ENCODE results near the gene MAPKAPK5.

MAPKAPK5 gene

GRCh38 chr12:111869671-111870070 is 27.6 kb downstream of the MAPKAPK5 start:
- no peak for TF ChIP-seq CTCF (IDR thresholded peaks at IDR 0.05; ENCODE audit: insufficient read depth, low read depth, low read length, missing control alignments)
- no peak for DNase-seq (ENCODE audit: low read depth)
- no peak overlapping the region for H3K4me3 ChIP-seq (ENCODE audit: low read depth, low read length)

- TF ChIP-seq CTCF (IDR thresholded peaks at IDR 0.05; ENCODE audit: insufficient read depth, low read depth, low read length, missing control alignments), result no peak
- H3K4me3 ChIP-seq (ENCODE audit: low read depth, low read length), result no peak overlapping the region
- DNase-seq (ENCODE audit: low read depth), result no peak
These were observed 28.2 kb downstream of the MAPKAPK5 start for GRCh38 chr12:111870216-111870615.

- no peak for DNase-seq (ENCODE audit: low read depth)
- no peak for TF ChIP-seq CTCF (IDR thresholded peaks at IDR 0.05; ENCODE audit: insufficient read depth, low read depth, low read length, missing control alignments)
- no peak overlapping the region for H3K4me3 ChIP-seq (ENCODE audit: low read depth, low read length)
These were observed 28.7 kb downstream of the MAPKAPK5 start for GRCh38 chr12:111870706-111871105.

GRCh38 chr12:111873113-111873512 is 31.1 kb downstream of the MAPKAPK5 start:
- no peak for DNase-seq (ENCODE audit: low read depth)
- H3K4me3 ChIP-seq (ENCODE audit: low read depth, low read length), result no peak overlapping the region
- TF ChIP-seq CTCF (IDR thresholded peaks at IDR 0.05; ENCODE audit: insufficient read depth, low read depth, low read length, missing control alignments), result no peak

GRCh38 chr12:111881716-111882115 is 39.7 kb downstream of the MAPKAPK5 start:
- H3K4me3 ChIP-seq (ENCODE audit: low read depth, low read length), result no peak overlapping the region
- peak; percentile 9 for DNase-seq (ENCODE audit: low read depth)
- TF ChIP-seq CTCF (IDR thresholded peaks at IDR 0.05; ENCODE audit: insufficient read depth, low read depth, low read length, missing control alignments), result no peak

GRCh38 chr12:111886662-111887545 is 44.9 kb downstream of the MAPKAPK5 start:
- no peak for TF ChIP-seq CTCF (IDR thresholded peaks at IDR 0.05; ENCODE audit: insufficient read depth, low read depth, low read length, missing control alignments)
- no peak overlapping the region for H3K4me3 ChIP-seq (ENCODE audit: low read depth, low read length)
- DNase-seq (ENCODE audit: low read depth), result no peak
